GM19467 (cell line): ENCODE data around the gene TGFB3.

Source experiments
- ATAC-seq: cut with Tn5 transposase; IDR thresholded peaks from one replicate; pipeline ENCODE4 v1.9.1; 2021; ENCODE audit warnings: mild to moderate bottlenecking, moderate library complexity; ENCODE audit not compliant: unreplicated experiment

TGFB3 gene

GRCh38 chr14:75987201-75987970 lies 5.6 kb upstream of the TGFB3 start:
- ATAC-seq: no peak

GRCh38 chr14:75986439-75986765 lies 4.6 kb upstream of the TGFB3 start:
- no peak for ATAC-seq

- ATAC-seq: peak; percentile 68
Measured at GRCh38 chr14:75985618-75986438, 4.0 kb upstream of the TGFB3 start, which contains the start of gene IFT43. Gene IFT43, plus strand, starts transcription at chr14:75985763. Its CDS starts 24 bp downstream, at chr14:75985787.

GRCh38 chr14:75984674-75985073 lies 2.9 kb upstream of the TGFB3 start:
- ATAC-seq: no peak

GRCh38 chr14:75983019-75983358 lies 1.2 kb upstream of the TGFB3 start:
- ATAC-seq: no peak

- ATAC-seq: no peak
Measured at GRCh38 chr14:75982266-75983018, 647 bp upstream of the TGFB3 start.

- no peak for ATAC-seq
Measured at GRCh38 chr14:75980856-75981255, 939 bp downstream of the TGFB3 start.

GRCh38 chr14:75979648-75980565 lies 1.9 kb downstream of the TGFB3 start:
- no peak for ATAC-seq

GRCh38 chr14:75979071-75979571 lies 2.7 kb downstream of the TGFB3 start:
- no peak for ATAC-seq

GRCh38 chr14:75978249-75978731 lies 3.5 kb downstream of the TGFB3 start:
- no peak for ATAC-seq

GRCh38 chr14:75977582-75977943 lies 4.2 kb downstream of the TGFB3 start:
- ATAC-seq: no peak

GRCh38 chr14:75976826-75977581 lies 4.8 kb downstream of the TGFB3 start:
- ATAC-seq: no peak

- no peak for ATAC-seq
Measured at GRCh38 chr14:75972801-75973421, 8.9 kb downstream of the TGFB3 start.

GRCh38 chr14:75971509-75971908 lies 10.3 kb downstream of the TGFB3 start:
- no peak for ATAC-seq

- ATAC-seq: no peak
Measured at GRCh38 chr14:75970989-75971388, 10.8 kb downstream of the TGFB3 start.

- ATAC-seq: no peak
Measured at GRCh38 chr14:75969891-75970290, 11.9 kb downstream of the TGFB3 start.

GRCh38 chr14:75969126-75969525 lies 12.7 kb downstream of the TGFB3 start:
- no peak for ATAC-seq

GRCh38 chr14:75968456-75968855 lies 13.3 kb downstream of the TGFB3 start:
- ATAC-seq: no peak

GRCh38 chr14:75967866-75968265 lies 13.9 kb downstream of the TGFB3 start:
- no peak for ATAC-seq
